ENCODE results near the gene DHFR2.

- TF ChIP-seq CTCF (conservative IDR thresholded peaks at IDR 0.05; ENCODE audit: low read depth, low read length) (no peak), RAD21 (IDR thresholded peaks at IDR 0.05; ENCODE audit: low read length) (no peak), POLR2A (IDR thresholded peaks at IDR 0.05; ENCODE audit: low read depth, low read length) (no peak), RCOR1 (IDR thresholded peaks at IDR 0.05; ENCODE audit: insufficient replicate concordance, low read length) (no peak), USF2 (IDR thresholded peaks at IDR 0.05; ENCODE audit: low read depth, low read length) (no peak), CEBPB (IDR thresholded peaks at IDR 0.05; ENCODE audit: low read depth, low read length) (no peak), RFX5 (IDR thresholded peaks at IDR 0.05; ENCODE audit: low read depth, low read length) (no peak), FOS (IDR thresholded peaks at IDR 0.05; ENCODE audit: low read depth, low read length) (no peak)
Observed at GRCh38 chr3:94019659-94020058, 43.1 kb downstream of the DHFR2 start.

Measured in IMR-90 (cell line).